ENCODE data around the gene CANT1.

DNA sequence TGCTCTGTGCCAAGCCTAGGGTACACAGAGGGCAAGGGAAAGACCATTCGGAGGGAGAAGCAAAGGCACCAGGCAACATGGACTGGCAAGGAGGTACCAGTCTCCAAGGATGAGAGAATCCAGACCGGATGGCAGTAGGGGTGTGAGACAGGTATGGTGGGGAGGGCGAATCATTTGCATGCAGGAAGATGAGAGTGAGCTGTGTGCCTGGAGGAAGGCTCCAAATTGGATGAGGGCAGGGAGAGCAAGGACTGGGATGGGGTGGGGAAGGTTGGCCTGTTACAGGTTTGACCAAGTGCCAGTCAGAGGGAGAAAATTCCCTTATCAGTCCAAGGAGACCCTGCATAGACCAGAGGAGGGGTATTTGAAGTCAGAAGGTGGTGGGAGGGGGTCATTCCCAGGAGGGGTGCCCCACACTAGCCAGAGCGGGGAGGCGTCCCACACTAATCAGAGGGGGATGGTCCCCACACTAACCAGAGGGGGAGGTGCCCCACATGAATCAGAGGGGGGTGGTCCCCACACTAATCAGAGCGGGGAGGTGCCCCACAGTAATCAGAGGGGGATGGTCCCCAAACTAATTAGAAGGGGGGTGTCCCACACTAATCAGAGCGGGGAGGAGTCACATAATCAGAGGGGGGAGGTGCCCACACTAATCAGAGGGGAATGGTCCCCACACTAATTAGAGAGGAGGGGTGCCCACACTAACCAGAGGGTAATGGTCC, 737 bp downstream of the CANT1 start:
- TF ChIP-seq, protein P1, sequence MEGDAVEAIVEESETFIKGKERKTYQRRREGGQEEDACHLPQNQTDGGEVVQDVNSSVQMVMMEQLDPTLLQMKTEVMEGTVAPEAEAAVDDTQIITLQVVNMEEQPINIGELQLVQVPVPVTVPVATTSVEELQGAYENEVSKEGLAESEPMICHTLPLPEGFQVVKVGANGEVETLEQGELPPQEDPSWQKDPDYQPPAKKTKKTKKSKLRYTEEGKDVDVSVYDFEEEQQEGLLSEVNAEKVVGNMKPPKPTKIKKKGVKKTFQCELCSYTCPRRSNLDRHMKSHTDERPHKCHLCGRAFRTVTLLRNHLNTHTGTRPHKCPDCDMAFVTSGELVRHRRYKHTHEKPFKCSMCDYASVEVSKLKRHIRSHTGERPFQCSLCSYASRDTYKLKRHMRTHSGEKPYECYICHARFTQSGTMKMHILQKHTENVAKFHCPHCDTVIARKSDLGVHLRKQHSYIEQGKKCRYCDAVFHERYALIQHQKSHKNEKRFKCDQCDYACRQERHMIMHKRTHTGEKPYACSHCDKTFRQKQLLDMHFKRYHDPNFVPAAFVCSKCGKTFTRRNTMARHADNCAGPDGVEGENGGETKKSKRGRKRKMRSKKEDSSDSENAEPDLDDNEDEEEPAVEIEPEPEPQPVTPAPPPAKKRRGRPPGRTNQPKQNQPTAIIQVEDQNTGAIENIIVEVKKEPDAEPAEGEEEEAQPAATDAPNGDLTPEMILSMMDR (IDR thresholded peaks at IDR 0.05), result no peak
- TF ChIP-seq POLR2A (IDR thresholded peaks at IDR 0.05), result no peak
